HepG2 (cell line): ENCODE measurements around the gene AADACL4. TPM values are rescaled to one million over a fixed set of nuclear protein-coding genes. Genes with fewer than 3 reads are reported as not detected.

Source experiments
- CC2D1A ChIP-seq: sonication (generic); formaldehyde crosslinking; IDR thresholded peaks from 2 replicates; pipeline ENCODE4 v1.8.1; 2023; ENCODE audit warnings: mild to moderate bottlenecking, missing genetic modification reagents
- ERF ChIP-seq: IDR thresholded peaks from 2 replicates; pipeline ENCODE4 v1.6.1; 2018; ENCODE audit warnings: missing biosample characterization, missing genetic modification reagents
- KLF16 ChIP-seq, 2 experiments: sonication (generic) in 1 of 2; formaldehyde crosslinking in 1 of 2; IDR thresholded peaks; 2 replicates each; pipeline versions ENCODE4 v1.6.1 to v1.8.0; 2016 to 2023; ENCODE audit warnings: missing genetic modification reagents in 2 of 2, missing compliant biosample characterization in 1 of 2
- ZBTB3 ChIP-seq: sonication (generic); formaldehyde crosslinking; IDR thresholded peaks from 2 replicates; pipeline ENCODE4 v1.4.0; 2020; ENCODE audit warnings: low read depth, mild to moderate bottlenecking, moderate library complexity, missing genetic modification reagents, borderline replicate concordance
- ZBTB7B ChIP-seq: sonication (generic); formaldehyde crosslinking; IDR thresholded peaks from 2 replicates; pipeline ENCODE4 v1.4.0; 2020; ENCODE audit warnings: missing genetic modification reagents
- ZFP37 ChIP-seq: sonication (generic); formaldehyde crosslinking; IDR thresholded peaks from 2 replicates; pipeline ENCODE4 v1.4.0; 2020; ENCODE audit warnings: missing genetic modification reagents, borderline replicate concordance
- ZNF17 ChIP-seq: sonication (generic); formaldehyde crosslinking; IDR thresholded peaks from 2 replicates; pipeline ENCODE4 v1.5.0; 2020; ENCODE audit warnings: mild to moderate bottlenecking, missing genetic modification reagents
- ZNF224 ChIP-seq: sonication (generic); formaldehyde crosslinking; IDR thresholded peaks from 2 replicates; pipeline ENCODE4 v1.5.0; 2020; ENCODE audit warnings: mild to moderate bottlenecking, missing genetic modification reagents
- ZNF260 ChIP-seq: sonication (generic); formaldehyde crosslinking; IDR thresholded peaks from 2 replicates; pipeline ENCODE4 v1.4.0; 2020; ENCODE audit warnings: missing genetic modification reagents, low read depth, mild to moderate bottlenecking, borderline replicate concordance
- ZNF326 ChIP-seq: sonication (generic); formaldehyde crosslinking; IDR thresholded peaks from 2 replicates; pipeline ENCODE4 v1.4.0; 2020; ENCODE audit warnings: missing genetic modification reagents, borderline replicate concordance
- ZNF549 ChIP-seq: sonication (generic); formaldehyde crosslinking; IDR thresholded peaks from 2 replicates; pipeline ENCODE4 v1.5.0; 2020; ENCODE audit warnings: missing genetic modification reagents
- ZNF570 ChIP-seq: sonication (generic); formaldehyde crosslinking; IDR thresholded peaks from 2 replicates; pipeline ENCODE4 v1.4.0; 2020; ENCODE audit warnings: mild to moderate bottlenecking, missing genetic modification reagents, borderline replicate concordance
- ZNF773 ChIP-seq: sonication (generic); formaldehyde crosslinking; IDR thresholded peaks from 2 replicates; pipeline ENCODE4 v1.4.0; 2020; ENCODE audit warnings: missing genetic modification reagents, borderline replicate concordance
- ZNF777 ChIP-seq: sonication (generic); formaldehyde crosslinking; IDR thresholded peaks from 2 replicates; pipeline ENCODE4 v1.4.0; 2020; ENCODE audit warnings: missing genetic modification reagents
- ZNF780A ChIP-seq: sonication (generic); formaldehyde crosslinking; IDR thresholded peaks from 2 replicates; pipeline ENCODE4 v1.8.0; 2022; ENCODE audit warnings: mild to moderate bottlenecking, missing genetic modification reagents, moderate library complexity
- ZSCAN30 ChIP-seq: sonication (generic); formaldehyde crosslinking; IDR thresholded peaks from 2 replicates; pipeline ENCODE4 v1.5.0; 2020; ENCODE audit warnings: mild to moderate bottlenecking, missing genetic modification reagents
- polyA plus RNA-seq, 8 experiments: library from polyadenylated mRNA; depleted of rRNA in 3 of 8; stranded (reverse) in 7 of 8; unstranded in 1 of 8; fragments of >200 nt; fragmentation: Illumina TruSeq in 4 of 8; extraction: Trizol in 4 of 8; gene quantifications; 2 replicates each; pipeline versions ENCODE4 v1.2.1 to v1.2.3, GENCODE V29; 2011 to 2016; ENCODE audit warnings: low read depth in 4 of 8, missing spikeins in 1 of 8, mixed read lengths in 1 of 8; ENCODE audit not compliant: insufficient read depth in 1 of 8
- total RNA-seq, 5 experiments: library from RNA; depleted of rRNA; stranded (reverse); fragments of >200 nt; fragmentation: Illumina TruSeq; extraction: Trizol; gene quantifications; 2 replicates each; pipeline ENCODE4 v1.2.3, GENCODE V29; 2016; ENCODE audit warnings: low read depth in 1 of 5
- TF ChIP-seq, protein P1 (sequence below): sonication (generic); formaldehyde crosslinking; IDR thresholded peaks from 2 replicates; pipeline ENCODE4 v1.9.0; 2021; ENCODE audit warnings: missing genetic modification reagents, mild to moderate bottlenecking, borderline replicate concordance
- TF ChIP-seq, protein P2 (sequence below): sonication (generic); formaldehyde crosslinking; IDR thresholded peaks from 2 replicates; pipeline ENCODE4 v1.5.0; 2020; ENCODE audit warnings: mild to moderate bottlenecking, missing genetic modification reagents, borderline replicate concordance
- TF ChIP-seq, protein P3 (sequence below): sonication (generic); formaldehyde crosslinking; IDR thresholded peaks from 2 replicates; pipeline ENCODE4 v1.4.0; 2020; ENCODE audit warnings: mild to moderate bottlenecking, missing genetic modification reagents, borderline replicate concordance
- TF ChIP-seq, protein P4 (sequence below): sonication (generic); formaldehyde crosslinking; IDR thresholded peaks from 2 replicates; pipeline ENCODE4 v1.8.0; 2022; ENCODE audit warnings: mild to moderate bottlenecking, missing genetic modification reagents, moderate library complexity

Gene AADACL4
- total and polyA plus RNA-seq, 2 of the 13 experiments (the other 11 are each of a cell fraction or from before 2014, with no cell fraction given): not detected

DNA sequence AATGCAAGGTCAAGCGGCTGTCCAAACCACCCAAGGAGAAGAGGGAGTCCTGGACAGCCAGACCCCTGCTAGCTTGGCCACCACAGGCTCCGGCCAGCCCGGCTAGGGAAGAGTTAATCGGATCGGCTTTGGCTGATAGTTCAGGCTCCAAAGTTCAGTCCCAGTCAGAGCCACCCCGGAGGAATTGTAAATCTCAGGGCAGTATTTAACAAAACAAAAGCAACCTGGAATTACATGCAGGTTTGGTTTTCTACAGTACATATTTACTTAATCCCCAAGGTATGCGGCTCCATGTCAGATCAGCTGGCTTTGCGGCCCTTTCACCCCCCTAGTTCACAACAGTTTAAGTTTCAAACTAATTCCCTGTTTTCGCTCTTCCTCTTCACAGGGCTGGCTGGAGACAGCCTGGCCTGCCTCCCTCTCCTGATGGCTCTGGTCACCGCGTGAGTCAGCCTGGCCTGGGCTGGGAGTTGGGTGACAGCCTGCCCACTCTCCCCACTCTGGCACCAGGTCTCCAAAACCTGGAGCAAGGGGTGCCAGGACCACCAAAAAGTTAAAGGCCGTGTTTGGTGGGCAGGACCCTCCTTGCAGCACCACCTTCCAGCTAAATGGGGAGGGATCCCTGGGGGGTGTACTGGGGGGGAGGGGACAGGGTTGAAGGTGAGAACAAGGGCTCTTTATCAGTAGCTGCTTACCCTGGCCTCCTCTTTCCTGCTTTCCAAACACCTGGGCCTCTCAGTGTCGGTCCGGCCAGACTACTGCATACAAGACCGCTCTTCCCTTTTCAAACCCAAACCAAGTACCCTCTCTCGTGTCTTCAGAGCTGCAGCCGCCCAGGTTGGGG, 27.8 kb upstream of the AADACL4 start (continued):
- TF ChIP-seq ZNF326 (CRISPR knock-in tag): no peak; the same call in 1 of the 2 replicates
- no peak for TF ChIP-seq ZNF777
- TF ChIP-seq, protein P1, sequence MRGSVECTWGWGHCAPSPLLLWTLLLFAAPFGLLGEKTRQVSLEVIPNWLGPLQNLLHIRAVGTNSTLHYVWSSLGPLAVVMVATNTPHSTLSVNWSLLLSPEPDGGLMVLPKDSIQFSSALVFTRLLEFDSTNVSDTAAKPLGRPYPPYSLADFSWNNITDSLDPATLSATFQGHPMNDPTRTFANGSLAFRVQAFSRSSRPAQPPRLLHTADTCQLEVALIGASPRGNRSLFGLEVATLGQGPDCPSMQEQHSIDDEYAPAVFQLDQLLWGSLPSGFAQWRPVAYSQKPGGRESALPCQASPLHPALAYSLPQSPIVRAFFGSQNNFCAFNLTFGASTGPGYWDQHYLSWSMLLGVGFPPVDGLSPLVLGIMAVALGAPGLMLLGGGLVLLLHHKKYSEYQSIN (CRISPR knock-in tag): 0 out of 2 replicates have a peak, but pooled peaks have one; percentile 68
- peak; percentile 76; the same call in 1 of the 2 replicates for TF ChIP-seq ZNF224
- TF ChIP-seq KLF16 (CRISPR knock-in tag; IDR thresholded peaks at IDR 0.05): no peak; a peak in 1 of 4 replicates
- no peak for TF ChIP-seq ZNF780A (CRISPR knock-in tag)
- TF ChIP-seq ZNF570 (CRISPR knock-in tag): no peak
- TF ChIP-seq ZBTB7B: peak; percentile 79; the same call in 1 of the 2 replicates
- TF ChIP-seq ERF (CRISPR knock-in tag): peak; percentile 85; the same call in 1 of the 2 replicates
- TF ChIP-seq ZNF260 (CRISPR knock-in tag): no peak
- TF ChIP-seq ZNF17 (CRISPR knock-in tag): no peak
- no peak for TF ChIP-seq ZFP37 (CRISPR knock-in tag)
- no peak for TF ChIP-seq ZNF549
- TF ChIP-seq, protein P2, sequence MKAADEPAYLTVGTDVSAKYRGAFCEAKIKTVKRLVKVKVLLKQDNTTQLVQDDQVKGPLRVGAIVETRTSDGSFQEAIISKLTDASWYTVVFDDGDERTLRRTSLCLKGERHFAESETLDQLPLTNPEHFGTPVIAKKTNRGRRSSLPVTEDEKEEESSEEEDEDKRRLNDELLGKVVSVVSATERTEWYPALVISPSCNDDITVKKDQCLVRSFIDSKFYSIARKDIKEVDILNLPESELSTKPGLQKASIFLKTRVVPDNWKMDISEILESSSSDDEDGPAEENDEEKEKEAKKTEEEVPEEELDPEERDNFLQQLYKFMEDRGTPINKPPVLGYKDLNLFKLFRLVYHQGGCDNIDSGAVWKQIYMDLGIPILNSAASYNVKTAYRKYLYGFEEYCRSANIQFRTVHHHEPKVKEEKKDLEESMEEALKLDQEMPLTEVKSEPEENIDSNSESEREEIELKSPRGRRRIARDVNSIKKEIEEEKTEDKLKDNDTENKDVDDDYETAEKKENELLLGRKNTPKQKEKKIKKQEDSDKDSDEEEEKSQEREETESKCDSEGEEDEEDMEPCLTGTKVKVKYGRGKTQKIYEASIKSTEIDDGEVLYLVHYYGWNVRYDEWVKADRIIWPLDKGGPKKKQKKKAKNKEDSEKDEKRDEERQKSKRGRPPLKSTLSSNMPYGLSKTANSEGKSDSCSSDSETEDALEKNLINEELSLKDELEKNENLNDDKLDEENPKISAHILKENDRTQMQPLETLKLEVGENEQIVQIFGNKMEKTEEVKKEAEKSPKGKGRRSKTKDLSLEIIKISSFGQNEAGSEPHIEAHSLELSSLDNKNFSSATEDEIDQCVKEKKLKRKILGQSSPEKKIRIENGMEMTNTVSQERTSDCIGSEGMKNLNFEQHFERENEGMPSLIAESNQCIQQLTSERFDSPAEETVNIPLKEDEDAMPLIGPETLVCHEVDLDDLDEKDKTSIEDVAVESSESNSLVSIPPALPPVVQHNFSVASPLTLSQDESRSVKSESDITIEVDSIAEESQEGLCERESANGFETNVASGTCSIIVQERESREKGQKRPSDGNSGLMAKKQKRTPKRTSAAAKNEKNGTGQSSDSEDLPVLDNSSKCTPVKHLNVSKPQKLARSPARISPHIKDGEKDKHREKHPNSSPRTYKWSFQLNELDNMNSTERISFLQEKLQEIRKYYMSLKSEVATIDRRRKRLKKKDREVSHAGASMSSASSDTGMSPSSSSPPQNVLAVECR (CRISPR knock-in tag): peak; percentile 82; the same call in 1 of the 2 replicates
- TF ChIP-seq, protein P3, sequence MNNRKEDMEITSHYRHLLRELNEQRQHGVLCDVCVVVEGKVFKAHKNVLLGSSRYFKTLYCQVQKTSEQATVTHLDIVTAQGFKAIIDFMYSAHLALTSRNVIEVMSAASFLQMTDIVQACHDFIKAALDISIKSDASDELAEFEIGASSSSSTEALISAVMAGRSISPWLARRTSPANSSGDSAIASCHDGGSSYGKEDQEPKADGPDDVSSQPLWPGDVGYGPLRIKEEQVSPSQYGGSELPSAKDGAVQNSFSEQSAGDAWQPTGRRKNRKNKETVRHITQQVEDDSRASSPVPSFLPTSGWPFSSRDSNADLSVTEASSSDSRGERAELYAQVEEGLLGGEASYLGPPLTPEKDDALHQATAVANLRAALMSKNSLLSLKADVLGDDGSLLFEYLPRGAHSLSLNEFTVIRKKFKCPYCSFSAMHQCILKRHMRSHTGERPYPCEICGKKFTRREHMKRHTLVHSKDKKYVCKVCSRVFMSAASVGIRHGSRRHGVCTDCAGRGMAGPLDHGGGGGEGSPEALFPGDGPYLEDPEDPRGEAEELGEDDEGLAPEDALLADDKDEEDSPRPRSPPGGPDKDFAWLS (CRISPR knock-in tag): no peak
- no peak for TF ChIP-seq ZSCAN30 (CRISPR knock-in tag)
- TF ChIP-seq, protein P4, sequence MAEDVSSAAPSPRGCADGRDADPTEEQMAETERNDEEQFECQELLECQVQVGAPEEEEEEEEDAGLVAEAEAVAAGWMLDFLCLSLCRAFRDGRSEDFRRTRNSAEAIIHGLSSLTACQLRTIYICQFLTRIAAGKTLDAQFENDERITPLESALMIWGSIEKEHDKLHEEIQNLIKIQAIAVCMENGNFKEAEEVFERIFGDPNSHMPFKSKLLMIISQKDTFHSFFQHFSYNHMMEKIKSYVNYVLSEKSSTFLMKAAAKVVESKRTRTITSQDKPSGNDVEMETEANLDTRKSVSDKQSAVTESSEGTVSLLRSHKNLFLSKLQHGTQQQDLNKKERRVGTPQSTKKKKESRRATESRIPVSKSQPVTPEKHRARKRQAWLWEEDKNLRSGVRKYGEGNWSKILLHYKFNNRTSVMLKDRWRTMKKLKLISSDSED (CRISPR knock-in tag): no peak
- no peak for TF ChIP-seq ZBTB3 (CRISPR knock-in tag)
- TF ChIP-seq CC2D1A (CRISPR knock-in tag): no peak
- TF ChIP-seq ZNF773 (CRISPR knock-in tag): no peak
